GM12873 (cell line): Measurements from ENCODE around the gene RIMBP2.

Experiments
- TF ChIP-seq, protein P1 (sequence below): IDR thresholded peaks from 2 replicates; pipeline ENCODE4 v1.5.1; 2012; ENCODE audit warnings: low read depth, mild to moderate bottlenecking, moderate library complexity, low read length, control low read depth; ENCODE audit not compliant: insufficient read depth; ENCODE audit errors: missing control alignments

RIMBP2 gene

DNA sequence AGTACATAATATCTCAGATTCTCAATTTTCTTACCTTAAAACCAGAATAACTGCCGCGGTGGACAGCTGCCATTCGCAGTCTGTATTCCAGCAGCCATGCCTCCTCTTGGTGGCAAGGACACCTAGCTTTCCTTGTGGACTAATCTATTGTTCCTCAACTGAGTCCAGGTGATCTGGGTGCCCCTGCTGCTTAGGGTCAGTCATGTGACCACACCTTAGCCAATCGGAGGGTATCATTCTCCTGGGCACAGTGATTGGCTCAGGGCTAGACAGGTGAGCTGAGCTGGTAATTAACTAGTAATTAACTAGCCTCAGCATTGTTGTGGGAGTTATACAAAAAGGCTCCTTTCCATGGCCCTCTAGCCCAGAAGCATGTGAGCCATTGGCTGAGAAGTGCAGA lies 55.0 kb downstream of the RIMBP2 start:
- TF ChIP-seq, protein P1, sequence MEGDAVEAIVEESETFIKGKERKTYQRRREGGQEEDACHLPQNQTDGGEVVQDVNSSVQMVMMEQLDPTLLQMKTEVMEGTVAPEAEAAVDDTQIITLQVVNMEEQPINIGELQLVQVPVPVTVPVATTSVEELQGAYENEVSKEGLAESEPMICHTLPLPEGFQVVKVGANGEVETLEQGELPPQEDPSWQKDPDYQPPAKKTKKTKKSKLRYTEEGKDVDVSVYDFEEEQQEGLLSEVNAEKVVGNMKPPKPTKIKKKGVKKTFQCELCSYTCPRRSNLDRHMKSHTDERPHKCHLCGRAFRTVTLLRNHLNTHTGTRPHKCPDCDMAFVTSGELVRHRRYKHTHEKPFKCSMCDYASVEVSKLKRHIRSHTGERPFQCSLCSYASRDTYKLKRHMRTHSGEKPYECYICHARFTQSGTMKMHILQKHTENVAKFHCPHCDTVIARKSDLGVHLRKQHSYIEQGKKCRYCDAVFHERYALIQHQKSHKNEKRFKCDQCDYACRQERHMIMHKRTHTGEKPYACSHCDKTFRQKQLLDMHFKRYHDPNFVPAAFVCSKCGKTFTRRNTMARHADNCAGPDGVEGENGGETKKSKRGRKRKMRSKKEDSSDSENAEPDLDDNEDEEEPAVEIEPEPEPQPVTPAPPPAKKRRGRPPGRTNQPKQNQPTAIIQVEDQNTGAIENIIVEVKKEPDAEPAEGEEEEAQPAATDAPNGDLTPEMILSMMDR: no peak

DNA sequence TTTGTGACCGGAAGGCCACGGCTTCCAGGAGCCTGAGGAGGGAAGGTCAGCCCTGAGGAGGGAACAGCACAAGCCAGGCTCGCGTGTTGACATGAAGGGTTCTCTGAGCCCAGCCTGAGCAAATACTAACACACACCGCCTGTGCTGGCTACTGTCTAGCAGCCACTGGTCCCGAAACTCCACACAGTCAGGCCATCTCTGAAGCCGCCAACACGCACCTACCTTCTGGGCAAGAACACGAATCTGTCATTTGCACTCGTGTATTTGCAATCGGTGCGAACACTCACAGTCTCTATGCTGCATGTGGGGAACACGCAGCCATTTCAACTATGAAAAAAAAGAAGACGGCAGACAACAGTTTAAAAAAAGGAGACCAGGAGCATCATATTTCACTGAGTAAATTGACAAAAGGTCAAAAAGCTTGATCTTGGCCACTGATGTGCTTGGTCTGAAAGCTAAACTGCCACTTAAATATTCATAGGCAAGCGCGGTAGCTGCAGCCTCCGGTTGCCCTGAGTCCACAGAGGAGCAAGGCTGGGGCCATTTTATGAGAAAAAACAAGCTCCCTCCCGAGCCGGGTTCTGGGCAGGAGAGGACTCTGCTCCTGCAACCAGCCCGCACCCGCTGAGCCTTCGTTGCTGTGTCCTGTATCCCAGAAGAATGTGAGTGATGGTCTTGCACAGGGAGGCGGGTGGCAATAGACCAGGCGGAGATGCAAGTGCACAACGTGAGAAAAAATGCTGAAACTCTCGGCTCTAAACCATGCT lies 57.8 kb downstream of the RIMBP2 start:
- TF ChIP-seq, protein P1: no peak

DNA sequence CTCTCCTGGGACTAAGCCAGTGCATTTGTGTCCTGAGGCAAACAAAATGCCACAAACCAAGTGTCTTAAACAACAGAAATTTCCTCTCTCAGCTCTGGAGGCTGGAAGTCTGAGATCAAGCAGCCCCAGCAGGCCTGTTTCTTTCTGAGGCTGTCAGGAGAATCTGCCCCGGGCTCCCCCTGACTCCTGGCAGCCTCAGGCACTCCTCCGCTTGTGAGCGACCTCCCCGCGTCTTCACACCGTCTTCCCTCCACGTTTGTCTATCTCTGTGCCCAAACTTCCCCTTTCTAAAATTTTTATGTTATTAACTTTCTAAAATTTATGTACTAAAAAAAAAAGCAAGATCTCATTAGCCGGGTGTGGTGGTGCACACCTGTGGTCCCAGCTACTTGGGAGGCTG lies 59.7 kb downstream of the RIMBP2 start:
- TF ChIP-seq, protein P1: no peak

DNA sequence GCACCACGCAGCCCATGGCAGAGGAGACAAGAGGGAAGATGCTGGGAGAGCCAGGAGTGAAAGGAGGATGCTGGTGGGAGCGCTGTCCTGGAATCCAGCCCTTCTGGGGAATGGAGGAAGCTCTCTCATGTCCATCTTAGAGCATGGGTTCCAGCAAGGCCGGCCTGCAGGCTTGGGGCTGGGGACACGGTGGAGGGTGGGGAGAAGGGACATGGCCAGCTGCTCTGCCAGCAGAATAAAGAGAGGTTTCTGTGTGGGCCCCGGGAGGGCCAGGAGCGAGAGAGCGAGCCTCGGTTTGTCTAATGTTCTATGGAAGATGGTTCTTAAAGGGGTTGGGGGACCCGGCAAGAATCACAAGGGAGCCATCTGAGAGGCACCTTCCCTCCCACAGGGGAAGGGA lies 60.2 kb downstream of the RIMBP2 start:
- TF ChIP-seq, protein P1: no peak

DNA sequence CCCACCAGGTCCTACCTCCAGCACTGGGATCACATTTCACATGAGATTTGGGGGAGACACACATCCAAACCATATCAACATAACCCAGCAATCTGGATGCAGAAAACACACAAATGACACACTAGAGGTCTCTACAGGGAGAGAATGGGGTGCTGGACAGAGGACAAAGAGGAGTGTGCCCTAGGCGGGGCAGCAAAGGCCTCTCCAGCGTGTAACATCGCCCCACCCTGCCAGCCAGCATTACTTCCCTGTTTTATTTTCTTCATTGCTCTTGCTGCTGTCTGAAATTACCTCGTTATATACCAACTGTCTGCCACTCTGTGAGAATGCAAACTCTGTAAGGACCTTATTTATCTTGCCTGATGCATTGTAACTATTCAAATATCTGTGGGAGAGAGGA lies 61.1 kb downstream of the RIMBP2 start:
- TF ChIP-seq, protein P1: no peak

DNA sequence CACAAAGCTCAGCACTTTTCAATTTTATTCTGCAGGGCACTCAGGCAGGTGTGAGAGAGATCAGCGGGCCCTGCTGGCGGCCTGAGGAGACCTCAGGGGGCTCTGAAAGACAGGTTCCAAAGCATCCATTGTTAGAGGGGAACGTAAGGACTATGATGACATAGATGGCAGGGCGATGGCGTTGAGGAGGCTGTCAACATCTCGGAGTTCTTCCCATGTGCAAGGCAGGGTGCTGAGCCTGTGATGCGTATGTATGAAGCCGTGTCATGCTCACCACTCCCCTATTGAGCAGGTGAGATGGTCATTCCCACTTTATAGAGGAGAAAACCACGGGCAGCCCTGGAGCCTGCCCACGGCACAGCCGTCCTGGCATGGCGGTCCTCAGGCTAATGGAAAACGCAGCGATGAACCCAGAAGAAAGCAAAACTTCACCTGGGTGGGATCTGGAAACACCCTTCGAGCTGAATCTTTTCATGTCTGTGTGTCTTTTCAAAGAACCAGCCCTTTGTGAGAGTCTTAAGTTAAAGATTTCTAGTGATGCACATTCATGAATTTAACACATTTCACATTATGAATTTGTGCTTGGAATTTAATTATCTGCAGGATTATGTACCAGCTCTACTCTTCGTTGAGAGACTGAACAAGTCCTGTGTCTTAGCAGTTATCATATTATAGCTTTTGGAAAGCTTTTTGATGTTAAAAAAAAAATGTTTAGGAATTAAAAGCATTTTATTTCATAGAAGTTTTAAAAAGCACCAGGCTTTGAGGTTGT lies 64.7 kb downstream of the RIMBP2 start:
- TF ChIP-seq, protein P1: no peak

DNA sequence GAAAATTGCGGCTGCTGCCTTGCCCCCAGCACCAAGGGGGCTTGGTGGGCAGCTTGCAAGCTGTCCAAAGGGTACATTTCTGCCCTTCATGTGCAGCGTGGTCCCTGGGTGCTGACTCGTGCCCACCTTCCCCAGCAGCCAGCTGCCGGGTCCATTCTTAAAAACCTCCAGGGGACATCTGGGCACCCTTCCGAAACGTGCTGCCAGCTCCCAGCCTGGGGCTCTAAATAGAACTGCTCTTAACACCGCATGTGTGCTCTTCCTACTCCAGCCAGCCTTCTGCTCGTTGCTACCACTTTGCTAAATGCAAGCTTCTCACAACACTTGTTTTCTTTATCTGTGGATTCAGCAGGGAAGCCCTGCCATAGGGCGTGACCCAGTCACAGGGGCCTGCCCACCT lies 66.0 kb downstream of the RIMBP2 start:
- TF ChIP-seq, protein P1: no peak
